Transverse colon (tissue), 4 donors: ENCODE results near the gene LUZP2. TPM values are rescaled to one million over a fixed set of nuclear protein-coding genes. Genes with fewer than 3 reads are reported as not detected.

Experiments used
- DNase-seq: peaks from one replicate; pipeline ENCODE4 v3.0.0-alpha.2; 2019
- H3K27ac ChIP-seq, 4 donors: fragments of 200-600 bp; sonication (generic); 2 replicates each; pipeline ENCODE4 v1.5.1; 2016 to 2018; ENCODE audit warnings: inconsistent platforms in 4 of 4
- H3K27me3 ChIP-seq: fragments of 200-600 bp; sonication (generic); 2 replicates; pipeline ENCODE4 v1.5.1; 2017; ENCODE audit warnings: inconsistent platforms
- H3K36me3 ChIP-seq, 4 donors: fragments of 200-600 bp; sonication (generic); 2 replicates each; pipeline ENCODE4 v1.5.1; 2017 to 2019; ENCODE audit warnings: inconsistent platforms in 4 of 4
- H3K4me1 ChIP-seq, 4 donors: fragments of 200-600 bp; sonication (generic); 2 replicates each; pipeline ENCODE4 v1.5.1; 2017 to 2020; ENCODE audit warnings: inconsistent platforms in 4 of 4
- H3K4me3 ChIP-seq, 4 donors: fragments of 200-600 bp; sonication (generic); 1 replicate in 1 of 4; 2 replicates in 3 of 4; pipeline versions ENCODE4 v1.5.1 to v1.6.1; 2017 to 2019; ENCODE audit warnings: inconsistent platforms in 4 of 4
- H3K9me3 ChIP-seq, 2 donors: fragments of 200-600 bp; sonication (generic); 2 replicates each; pipeline ENCODE4 v1.5.1; 2017 to 2019; ENCODE audit warnings: inconsistent platforms in 2 of 2
- EP300 ChIP-seq: sonication (generic); formaldehyde crosslinking; IDR thresholded peaks from one replicate; pipeline ENCODE4 v1.6.1; 2017; ENCODE audit warnings: antibody characterized with exemption, low read depth
- POLR2A ChIP-seq: fragments of 450-650 bp; IDR thresholded peaks from one replicate; pipeline ENCODE4 v1.6.1; 2016; ENCODE audit warnings: antibody characterized with exemption, mild to moderate bottlenecking, moderate library complexity
- POLR2AphosphoS5 ChIP-seq, 3 donors: sonication (generic); formaldehyde crosslinking; IDR thresholded peaks; one replicate each; pipeline ENCODE4 v1.6.1; 2016; ENCODE audit warnings: antibody characterized with exemption in 3 of 3
- WGBS, 2 donors: methylation state at CpG; one replicate each; pipeline ENCODE4 v1.1.5; 2018; ENCODE audit warnings: low coverage in 1 of 2; 5-methylcytosine and 5-hydroxymethylcytosine counted together
- in situ Hi-C, 4 donors: fragments of 200-750 bp; cut with MboI; loops; one replicate each; pipeline versions ENCODE4 v1.15.0 to v1.15.1; 2017; ENCODE audit warnings: low sequenced_read_pairs in 3 of 4, low pct_ligation_motif_present in 1 of 4, low pct_unique_long_range_greater_than_20kb in 1 of 4
- intact Hi-C: fragments of 100-400 bp; cut with DNase I; formaldehyde crosslinking; loops from one replicate; pipeline ENCODE4 v1.15.1; 2023; ENCODE audit warnings: low total_unique reads
- total RNA-seq, 4 donors: library from RNA; depleted of rRNA; stranded (reverse); fragments of >200 nt; gene quantifications; one replicate each; pipeline ENCODE4 v1.1.0, GENCODE V29; 2016
- TF ChIP-seq, protein P1 (sequence below), 5 experiments: fragments of 200-600 bp in 3 of 5; fragments of 450-650 bp in 2 of 5; sonication (generic) in 3 of 5; IDR thresholded peaks; 1 replicate in 2 of 5; 2 replicates in 3 of 5; pipeline ENCODE4 v1.5.1; 2016 to 2017; ENCODE audit warnings: antibody characterized with exemption in 5 of 5, inconsistent platforms in 3 of 5, mild to moderate bottlenecking in 2 of 5, moderate library complexity in 1 of 5

Gene LUZP2
- total RNA-seq, 4 donors from 2014 or later: 2.2 to 3.3 (median 2.4) TPM; not detected in 1

DNA sequence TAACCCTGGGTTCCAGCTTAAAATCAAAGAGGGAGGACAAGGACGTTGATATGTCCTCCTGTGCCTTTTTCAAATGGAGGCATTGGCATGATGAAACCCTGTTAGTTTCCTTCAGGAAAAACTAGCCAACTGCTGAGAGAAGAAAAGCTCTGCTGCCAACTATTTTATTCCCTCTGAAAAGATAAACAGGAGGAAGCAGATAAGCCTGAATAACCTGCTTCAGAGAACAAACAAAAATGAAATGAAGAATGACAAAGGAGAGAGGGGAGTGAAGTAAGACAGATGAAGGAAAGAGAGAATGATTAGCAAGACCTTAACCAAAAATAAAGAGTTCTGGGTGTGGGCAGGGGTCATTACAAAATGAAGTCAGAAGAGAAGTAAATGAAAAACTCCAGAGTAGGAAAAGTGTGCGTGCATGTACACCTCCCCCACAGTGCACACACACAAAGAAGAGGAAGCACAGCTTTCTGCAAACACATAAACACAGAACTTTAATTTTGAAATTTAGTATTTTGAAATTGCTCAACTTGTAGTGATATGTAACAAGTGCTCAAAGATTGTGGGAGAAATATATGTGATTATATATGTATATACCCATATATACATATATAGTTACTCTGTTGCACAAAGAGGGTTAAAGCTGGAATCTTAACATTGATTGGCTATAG is 332.2 kb downstream of the LUZP2 start:
- peak overlapping the region in 3 of 4 donors; percentile 20 to 41 (median 21) for H3K27ac ChIP-seq
- TF ChIP-seq, protein P1, sequence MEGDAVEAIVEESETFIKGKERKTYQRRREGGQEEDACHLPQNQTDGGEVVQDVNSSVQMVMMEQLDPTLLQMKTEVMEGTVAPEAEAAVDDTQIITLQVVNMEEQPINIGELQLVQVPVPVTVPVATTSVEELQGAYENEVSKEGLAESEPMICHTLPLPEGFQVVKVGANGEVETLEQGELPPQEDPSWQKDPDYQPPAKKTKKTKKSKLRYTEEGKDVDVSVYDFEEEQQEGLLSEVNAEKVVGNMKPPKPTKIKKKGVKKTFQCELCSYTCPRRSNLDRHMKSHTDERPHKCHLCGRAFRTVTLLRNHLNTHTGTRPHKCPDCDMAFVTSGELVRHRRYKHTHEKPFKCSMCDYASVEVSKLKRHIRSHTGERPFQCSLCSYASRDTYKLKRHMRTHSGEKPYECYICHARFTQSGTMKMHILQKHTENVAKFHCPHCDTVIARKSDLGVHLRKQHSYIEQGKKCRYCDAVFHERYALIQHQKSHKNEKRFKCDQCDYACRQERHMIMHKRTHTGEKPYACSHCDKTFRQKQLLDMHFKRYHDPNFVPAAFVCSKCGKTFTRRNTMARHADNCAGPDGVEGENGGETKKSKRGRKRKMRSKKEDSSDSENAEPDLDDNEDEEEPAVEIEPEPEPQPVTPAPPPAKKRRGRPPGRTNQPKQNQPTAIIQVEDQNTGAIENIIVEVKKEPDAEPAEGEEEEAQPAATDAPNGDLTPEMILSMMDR (IDR thresholded peaks at IDR 0.05): no peak
- TF ChIP-seq EP300: no peak
- no peak for TF ChIP-seq POLR2A
- no peak for TF ChIP-seq POLR2AphosphoS5 (IDR thresholded peaks at IDR 0.05)
- no peak overlapping the region for H3K4me3 ChIP-seq
- DNase-seq: no peak
- no peaks in the 10 kb centered on the region for H3K36me3 ChIP-seq
- intact Hi-C loops (no loop called here), in situ Hi-C loops (no loop called here)
- H3K27me3 ChIP-seq: no peaks in the 10 kb centered on the region
- H3K9me3 ChIP-seq: no peaks in the 10 kb centered on the region
- peaks cover 0 to 6% (median 4%) of the 10 kb centered on the region in 4 donors for H3K4me1 ChIP-seq
- 13 to 33% methylated on average over 2 of the region's 2 CpGs for WGBS, 2 donors

- no peak overlapping the region for H3K27ac ChIP-seq
- H3K36me3 ChIP-seq: no peaks in the 10 kb centered on the region
- DNase-seq: no peak
- in situ Hi-C loops (no loop called here), intact Hi-C loops (no loop called here)
- no peak overlapping the region for H3K4me3 ChIP-seq
- peaks cover 0 to 5% (median 3%) of the 10 kb centered on the region in 4 donors for H3K4me1 ChIP-seq
- H3K9me3 ChIP-seq: no peaks in the 10 kb centered on the region
- H3K27me3 ChIP-seq: no peaks in the 10 kb centered on the region
- TF ChIP-seq, protein P1 (IDR thresholded peaks at IDR 0.05): no peak
- TF ChIP-seq POLR2AphosphoS5 (IDR thresholded peaks at IDR 0.05): no peak
- TF ChIP-seq POLR2A: no peak
- TF ChIP-seq EP300: no peak
- WGBS, 2 donors: 66 to 71% methylated on average over 3 to 9 of the region's 9 CpGs
Observed at GRCh38 chr11:24833573-24833972, 336.7 kb downstream of the LUZP2 start.

DNA sequence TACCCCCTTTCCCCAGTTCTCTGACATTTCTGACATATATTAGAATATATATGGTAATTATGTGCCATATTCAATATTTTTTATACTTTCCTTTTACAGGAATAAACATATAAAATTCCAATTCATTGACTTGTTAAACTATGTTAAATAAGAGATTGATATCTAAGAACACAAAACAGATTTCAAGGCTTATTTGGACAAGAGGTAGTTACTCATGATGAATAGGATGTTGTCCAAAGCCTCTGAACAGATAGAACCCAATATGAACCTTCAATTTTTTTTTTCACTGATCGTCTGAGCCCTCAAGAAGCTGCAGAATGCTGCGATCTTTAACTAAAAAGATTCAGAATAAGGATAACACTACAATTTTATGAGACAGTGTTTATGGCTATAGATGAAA is 340.3 kb downstream of the LUZP2 start:
- H3K4me3 ChIP-seq: no peak overlapping the region
- TF ChIP-seq, protein P1 (IDR thresholded peaks at IDR 0.05): no peak
- TF ChIP-seq EP300 (no peak), POLR2A (no peak), POLR2AphosphoS5 (IDR thresholded peaks at IDR 0.05) (no peak)
- 78 to 86% methylated on average over 2 of the region's 2 CpGs for WGBS, 2 donors
- H3K27ac ChIP-seq: no peak overlapping the region
- no peaks in the 10 kb centered on the region for H3K27me3 ChIP-seq
- H3K4me1 ChIP-seq: no peaks in the 10 kb centered on the region
- no peaks in the 10 kb centered on the region for H3K36me3 ChIP-seq
- intact Hi-C loops (no loop called here), in situ Hi-C loops (no loop called here)
- DNase-seq: no peak
- no peaks in the 10 kb centered on the region for H3K9me3 ChIP-seq

DNA sequence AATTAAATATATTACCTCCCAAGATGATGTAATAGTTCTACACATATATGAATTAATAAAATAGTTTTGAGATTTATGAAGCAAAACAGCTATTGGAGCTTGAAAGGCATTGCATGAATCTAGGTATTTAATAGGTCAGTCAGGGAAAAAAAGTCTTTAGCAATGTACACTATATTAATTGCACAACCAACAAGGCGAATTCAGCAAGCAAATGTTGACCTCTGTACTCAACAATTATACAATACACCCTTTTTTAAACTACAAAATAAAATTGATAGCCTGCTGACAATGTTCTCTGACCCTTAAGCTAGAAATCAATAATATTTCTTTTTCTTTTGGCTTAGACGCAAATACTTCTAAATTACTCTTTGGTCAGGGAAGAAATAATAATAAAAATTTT is 345.5 kb downstream of the LUZP2 start:
- no peaks in the 10 kb centered on the region for H3K4me1 ChIP-seq
- in situ Hi-C loops: no loop called here
- H3K27ac ChIP-seq: no peak overlapping the region
- H3K4me3 ChIP-seq: no peak overlapping the region
- no peaks in the 10 kb centered on the region for H3K27me3 ChIP-seq
- intact Hi-C loops: no loop called here
- no peaks in the 10 kb centered on the region for H3K9me3 ChIP-seq
- 58 to 71% methylated on average over 2 of the region's 2 CpGs for WGBS, 2 donors
- TF ChIP-seq EP300: no peak
- TF ChIP-seq, protein P1 (IDR thresholded peaks at IDR 0.05): no peak
- no peak for TF ChIP-seq POLR2A
- no peak for TF ChIP-seq POLR2AphosphoS5 (IDR thresholded peaks at IDR 0.05)
- no peaks in the 10 kb centered on the region for H3K36me3 ChIP-seq
- no peak for DNase-seq
